Stomach (tissue), 4 donors: Measurements from ENCODE around the gene BCAR3.

Experiments used
- EP300 ChIP-seq: sonication (generic); formaldehyde crosslinking; IDR thresholded peaks from one replicate; pipeline ENCODE4 v1.6.1; 2017; ENCODE audit warnings: antibody characterized with exemption
- POLR2A ChIP-seq, 4 donors: fragments of 450-650 bp; IDR thresholded peaks; one replicate each; pipeline ENCODE4 v1.6.1; 2016; ENCODE audit warnings: antibody characterized with exemption in 4 of 4, control low read depth in 2 of 4, mild to moderate bottlenecking in 1 of 4, moderate library complexity in 1 of 4
- TF ChIP-seq, protein P1 (sequence below), 7 experiments: fragments of 450-650 bp in 4 of 7; fragments of 200-600 bp in 3 of 7; sonication (generic) in 3 of 7; IDR thresholded peaks; one replicate each; pipeline ENCODE4 v1.5.1; 2016 to 2019; ENCODE audit warnings: antibody characterized with exemption in 7 of 7, control low read depth in 2 of 7, mild to moderate bottlenecking in 1 of 7

DNA sequence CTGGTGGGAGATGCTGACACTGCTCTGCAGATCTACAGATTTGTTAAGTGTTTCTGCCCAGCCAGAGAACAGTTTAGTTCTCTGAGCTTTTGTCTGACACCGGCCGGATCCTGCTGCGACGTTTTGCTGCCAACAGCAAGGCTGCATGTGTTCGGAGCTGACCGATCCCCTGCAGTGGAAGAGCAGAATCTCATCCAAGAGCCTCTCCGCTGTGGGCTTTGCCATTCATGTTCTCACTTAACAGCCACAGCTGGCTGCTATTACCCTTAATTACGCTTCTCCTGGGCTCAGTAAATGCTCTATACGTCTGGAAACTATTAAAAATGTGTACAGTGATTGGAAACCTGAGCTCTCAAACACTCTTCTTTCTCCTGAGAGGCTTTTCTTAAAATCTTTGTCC is 105.3 kb downstream of the BCAR3 start:
- no peak for TF ChIP-seq POLR2A (IDR thresholded peaks at IDR 0.05)
- no peak for TF ChIP-seq EP300
- TF ChIP-seq, protein P1, sequence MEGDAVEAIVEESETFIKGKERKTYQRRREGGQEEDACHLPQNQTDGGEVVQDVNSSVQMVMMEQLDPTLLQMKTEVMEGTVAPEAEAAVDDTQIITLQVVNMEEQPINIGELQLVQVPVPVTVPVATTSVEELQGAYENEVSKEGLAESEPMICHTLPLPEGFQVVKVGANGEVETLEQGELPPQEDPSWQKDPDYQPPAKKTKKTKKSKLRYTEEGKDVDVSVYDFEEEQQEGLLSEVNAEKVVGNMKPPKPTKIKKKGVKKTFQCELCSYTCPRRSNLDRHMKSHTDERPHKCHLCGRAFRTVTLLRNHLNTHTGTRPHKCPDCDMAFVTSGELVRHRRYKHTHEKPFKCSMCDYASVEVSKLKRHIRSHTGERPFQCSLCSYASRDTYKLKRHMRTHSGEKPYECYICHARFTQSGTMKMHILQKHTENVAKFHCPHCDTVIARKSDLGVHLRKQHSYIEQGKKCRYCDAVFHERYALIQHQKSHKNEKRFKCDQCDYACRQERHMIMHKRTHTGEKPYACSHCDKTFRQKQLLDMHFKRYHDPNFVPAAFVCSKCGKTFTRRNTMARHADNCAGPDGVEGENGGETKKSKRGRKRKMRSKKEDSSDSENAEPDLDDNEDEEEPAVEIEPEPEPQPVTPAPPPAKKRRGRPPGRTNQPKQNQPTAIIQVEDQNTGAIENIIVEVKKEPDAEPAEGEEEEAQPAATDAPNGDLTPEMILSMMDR (IDR thresholded peaks at IDR 0.05), result no peak
